NB4 (cell line): Measurements from ENCODE around the gene CIAPIN1.

ENCODE experiments used
- CTCF ChIP-seq: IDR thresholded peaks from one replicate; pipeline ENCODE4 v1.5.1; 2012; ENCODE audit warnings: low read depth, low read length
- POLR2A ChIP-seq: IDR thresholded peaks from 2 replicates; pipeline ENCODE4 v1.6.1; 2011; ENCODE audit warnings: mild to moderate bottlenecking; ENCODE audit not compliant: insufficient read length; ENCODE audit errors: extremely low read depth

- no peak for TF ChIP-seq CTCF
- TF ChIP-seq POLR2A: no peak
These were observed 66.3 kb downstream of the CIAPIN1 start for GRCh38 chr16:57380671-57381462.
